KOPT-K1 (cell line): ENCODE data around the gene STAT6.

ENCODE experiments used
- H3K27ac ChIP-seq: fragments of 200-600 bp; sonication (generic); 2 replicates; pipeline ENCODE4 v1.5.1; 2016; ENCODE audit warnings: antibody characterized with exemption, mild to moderate bottlenecking, low read depth, low read length; ENCODE audit not compliant: poor library complexity, severe bottlenecking
- H3K36me3 ChIP-seq: fragments of 200-600 bp; sonication (generic); 2 replicates; pipeline ENCODE4 v1.5.1; 2017; ENCODE audit warnings: antibody characterized with exemption, mild to moderate bottlenecking, low read length, moderate library complexity; ENCODE audit not compliant: insufficient read depth
- H3K9me3 ChIP-seq: fragments of 200-600 bp; sonication (generic); 2 replicates; pipeline ENCODE4 v1.5.1; 2017; ENCODE audit warnings: antibody characterized with exemption, low read length, mild to moderate bottlenecking; ENCODE audit not compliant: insufficient read depth, poor library complexity, severe bottlenecking

The STAT6 gene

GRCh38 chr12:57111031-57111734 lies at the start of gene STAT6:
Gene STAT6 (minus strand): TSS chr12:57111362. CDS start chr12:57108278, 3,084 bp downstream.
- Histone ChIP-seq H3K36me3 (peaks cover 23% of the 10 kb centered on the region), H3K27ac (peak within 1 kb of the TSS; percentile 89), H3K9me3 (no peaks in the 10 kb centered on the region)

- no peaks in the 10 kb centered on the region for H3K9me3 ChIP-seq
- no peaks in the 10 kb centered on the region for H3K36me3 ChIP-seq
- H3K27ac ChIP-seq = no peak overlapping the region
Observed at GRCh38 chr12:57160741-57161140, 49.6 kb upstream of the STAT6 start.

GRCh38 chr12:57160040-57160439 lies 48.9 kb upstream of the STAT6 start:
- Histone ChIP-seq H3K9me3 (no peaks in the 10 kb centered on the region), H3K36me3 (no peaks in the 10 kb centered on the region), H3K27ac (no peak overlapping the region)

GRCh38 chr12:57159311-57159710 lies 48.1 kb upstream of the STAT6 start:
- no peaks in the 10 kb centered on the region for H3K36me3 ChIP-seq
- no peak overlapping the region for H3K27ac ChIP-seq
- H3K9me3 ChIP-seq = no peaks in the 10 kb centered on the region

GRCh38 chr12:57158665-57159064 lies 47.5 kb upstream of the STAT6 start:
- Histone ChIP-seq H3K27ac (no peak overlapping the region), H3K9me3 (no peaks in the 10 kb centered on the region), H3K36me3 (no peaks in the 10 kb centered on the region)

- Histone ChIP-seq H3K9me3 (no peaks in the 10 kb centered on the region), H3K27ac (no peak overlapping the region), H3K36me3 (no peaks in the 10 kb centered on the region)
Observed at GRCh38 chr12:57158186-57158585, 47.0 kb upstream of the STAT6 start.

- Histone ChIP-seq H3K9me3 (no peaks in the 10 kb centered on the region), H3K36me3 (no peaks in the 10 kb centered on the region), H3K27ac (no peak overlapping the region)
Observed at GRCh38 chr12:57157588-57158173, 46.5 kb upstream of the STAT6 start.

GRCh38 chr12:57156701-57157403 lies 45.7 kb upstream of the STAT6 start:
- no peaks in the 10 kb centered on the region for H3K36me3 ChIP-seq
- no peak overlapping the region for H3K27ac ChIP-seq

GRCh38 chr12:57154804-57155434 lies 43.8 kb upstream of the STAT6 start:
- no peaks in the 10 kb centered on the region for H3K9me3 ChIP-seq
- H3K27ac ChIP-seq = no peak overlapping the region
- H3K36me3 ChIP-seq = no peaks in the 10 kb centered on the region

More at GRCh38 chr12:57156701-57157403, 45.7 kb upstream of the STAT6 start:
- no peaks in the 10 kb centered on the region for H3K9me3 ChIP-seq

- Histone ChIP-seq H3K27ac (no peak overlapping the region), H3K9me3 (no peaks in the 10 kb centered on the region), H3K36me3 (no peaks in the 10 kb centered on the region)
Observed at GRCh38 chr12:57154076-57154475, 42.9 kb upstream of the STAT6 start.

- H3K9me3 ChIP-seq = no peaks in the 10 kb centered on the region
- no peaks in the 10 kb centered on the region for H3K36me3 ChIP-seq
- no peak overlapping the region for H3K27ac ChIP-seq
Observed at GRCh38 chr12:57153415-57153997, 42.3 kb upstream of the STAT6 start.

GRCh38 chr12:57152639-57153038 lies 41.5 kb upstream of the STAT6 start:
- no peaks in the 10 kb centered on the region for H3K9me3 ChIP-seq
- H3K27ac ChIP-seq = no peak overlapping the region

GRCh38 chr12:57151741-57152630 lies 40.8 kb upstream of the STAT6 start:
- Histone ChIP-seq H3K27ac (no peak overlapping the region), H3K36me3 (no peaks in the 10 kb centered on the region), H3K9me3 (no peaks in the 10 kb centered on the region)

More at GRCh38 chr12:57152639-57153038, 41.5 kb upstream of the STAT6 start:
- no peaks in the 10 kb centered on the region for H3K36me3 ChIP-seq

GRCh38 chr12:57150400-57151000 lies 39.3 kb upstream of the STAT6 start:
- no peaks in the 10 kb centered on the region for H3K36me3 ChIP-seq
- no peak overlapping the region for H3K27ac ChIP-seq
- no peaks in the 10 kb centered on the region for H3K9me3 ChIP-seq
